HUES6 (cell line): ENCODE measurements around the gene TNRC18.
"Not testable (repeated sequence)": the region's sequence is repeated elsewhere in the genome, so short reads cannot be mapped to it uniquely, and the experiment has no call there.

Experiments used
- H3K27ac ChIP-seq: 2 replicates; pipeline ENCODE4 v1.7.0; 2013; ENCODE audit warnings: low read depth, mild to moderate bottlenecking, low read length, inconsistent platforms
- H3K27me3 ChIP-seq: 2 replicates; pipeline ENCODE4 v1.6.1; 2013; ENCODE audit warnings: low read length; ENCODE audit not compliant: control insufficient read depth, insufficient read depth
- H3K36me3 ChIP-seq: 2 replicates; pipeline ENCODE4 v1.6.1; 2013; ENCODE audit warnings: low read length; ENCODE audit not compliant: control insufficient read depth, insufficient read depth
- H3K4me1 ChIP-seq: 2 replicates; pipeline ENCODE4 v1.6.1; 2013; ENCODE audit warnings: low read length; ENCODE audit not compliant: control insufficient read depth, insufficient read depth
- H3K4me3 ChIP-seq: 2 replicates; pipeline ENCODE4 v1.5.1; 2013; ENCODE audit warnings: low read depth, low read length
- H3K9ac ChIP-seq: one replicate; pipeline ENCODE4 v1.6.1; 2013; ENCODE audit warnings: mild to moderate bottlenecking, low read length
- H3K9me3 ChIP-seq: 2 replicates; pipeline ENCODE4 v1.6.1; 2013; ENCODE audit warnings: low read depth, low read length; ENCODE audit not compliant: control insufficient read depth, insufficient read depth

Gene TNRC18

GRCh38 chr7:5274441-5274840 lies 149.2 kb downstream of the TNRC18 start:
- no peak overlapping the region for H3K27ac ChIP-seq
- H3K36me3 ChIP-seq, result no peaks in the 10 kb centered on the region
- H3K4me1 ChIP-seq, result no peaks in the 10 kb centered on the region

DNA sequence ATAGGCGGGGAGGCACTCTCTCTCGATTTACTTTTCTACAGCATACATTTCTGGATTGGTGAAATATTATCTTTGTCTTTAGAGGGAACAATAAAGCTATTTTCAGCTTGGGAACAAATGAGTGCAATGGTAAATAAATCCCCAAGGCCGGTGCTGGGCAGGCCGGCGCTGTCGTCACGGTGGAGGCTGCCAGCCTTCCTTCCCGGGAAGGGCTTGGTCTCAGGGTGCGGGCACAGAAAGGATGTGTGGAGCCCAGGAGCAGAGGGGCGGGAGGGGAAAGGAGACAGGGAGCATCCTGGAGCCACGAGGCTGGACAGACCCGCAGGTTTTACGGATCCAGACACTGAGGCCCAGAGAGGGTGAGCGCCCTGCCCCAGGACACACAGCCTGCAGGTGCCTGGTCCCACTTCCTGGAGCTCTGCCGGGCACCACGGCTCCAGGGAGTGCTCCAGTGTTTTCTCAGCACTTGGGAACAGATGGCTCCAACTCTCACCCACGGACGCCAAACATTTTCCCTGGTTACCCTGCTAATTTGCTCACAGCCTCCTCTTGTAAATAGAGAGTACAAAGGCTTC lies 149.7 kb downstream of the TNRC18 start:
- H3K4me3 ChIP-seq, H3K36me3 ChIP-seq, H3K4me1 ChIP-seq, H3K9me3 ChIP-seq, H3K27ac ChIP-seq, H3K9ac ChIP-seq, H3K27me3 ChIP-seq: not testable (repeated sequence)

More at GRCh38 chr7:5274441-5274840, 149.2 kb downstream of the TNRC18 start:
- H3K9me3 ChIP-seq, result no peaks in the 10 kb centered on the region
- H3K9ac ChIP-seq, result no peak overlapping the region
- no peak overlapping the region for H3K4me3 ChIP-seq
- H3K27me3 ChIP-seq, result no peaks in the 10 kb centered on the region

- Histone ChIP-seq H3K27me3 (no peaks in the 10 kb centered on the region), H3K36me3 (no peaks in the 10 kb centered on the region), H3K4me3 (no peak overlapping the region), H3K9me3 (peaks cover 3% of the 10 kb centered on the region; the same call in 1 of the 2 replicates), H3K9ac (no peak overlapping the region), H3K27ac (no peak overlapping the region), H3K4me1 (peaks cover 3% of the 10 kb centered on the region; the same call in 1 of the 2 replicates)
These were observed 152.8 kb downstream of the TNRC18 start for GRCh38 chr7:5270788-5271187.

DNA sequence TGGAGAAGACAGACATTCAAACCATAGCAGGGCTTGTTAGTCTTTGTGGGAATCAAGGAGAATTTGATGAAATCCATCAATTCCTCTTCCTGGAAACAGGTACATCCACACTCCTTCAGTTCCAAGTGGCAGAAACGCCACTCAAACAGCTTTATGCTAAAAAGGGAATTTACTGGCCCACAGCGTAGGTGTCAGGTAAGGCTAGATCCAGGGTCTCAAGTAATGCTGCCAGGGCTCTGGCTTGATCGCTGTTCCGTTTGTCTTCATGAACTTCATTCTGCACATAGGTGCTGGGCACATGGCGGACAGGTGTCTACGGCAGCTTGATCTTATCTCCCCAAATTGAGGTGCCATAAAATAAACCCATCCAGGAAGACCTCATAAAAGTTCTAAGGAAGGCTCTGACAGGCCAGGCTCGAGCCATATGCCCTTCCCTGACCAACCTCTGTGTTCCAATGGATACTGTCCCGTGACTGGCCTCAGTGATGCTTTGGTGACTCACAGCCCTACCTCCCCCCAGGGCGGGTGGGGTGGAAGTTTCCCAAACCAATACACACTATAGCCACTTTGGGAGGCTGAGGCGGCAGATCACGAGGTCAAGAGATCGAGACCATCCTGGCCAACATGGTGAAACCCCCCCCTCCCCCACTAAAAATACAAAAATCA lies 153.5 kb downstream of the TNRC18 start:
- H3K36me3 ChIP-seq, H3K4me3 ChIP-seq, H3K27ac ChIP-seq, H3K9ac ChIP-seq, H3K27me3 ChIP-seq, H3K9me3 ChIP-seq, H3K4me1 ChIP-seq: not testable (repeated sequence)

DNA sequence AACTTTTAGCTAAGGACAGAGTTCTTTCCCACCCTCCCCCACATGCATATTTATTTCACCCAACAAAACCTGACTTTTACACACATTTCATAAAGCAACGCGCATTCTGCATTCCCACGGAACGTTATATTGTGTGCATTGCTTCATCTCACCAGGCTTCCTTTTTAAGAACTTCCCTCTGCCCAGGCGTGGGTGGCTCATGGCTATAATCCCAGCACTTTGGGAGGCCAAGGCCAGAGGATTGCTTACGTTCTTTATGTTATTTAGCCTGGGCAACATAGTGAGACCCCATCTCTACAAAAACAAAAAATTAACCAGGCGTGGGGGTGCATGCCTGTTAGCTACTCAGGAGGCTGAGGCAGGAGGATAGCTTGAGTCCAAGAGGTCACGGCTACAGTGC lies 155.8 kb downstream of the TNRC18 start:
- not testable (repeated sequence) for H3K4me3 ChIP-seq, H3K36me3 ChIP-seq, H3K9ac ChIP-seq, H3K4me1 ChIP-seq, H3K9me3 ChIP-seq, H3K27ac ChIP-seq, H3K27me3 ChIP-seq

- H3K9ac ChIP-seq, result no peak overlapping the region
- peaks cover 8% of the 10 kb centered on the region; the same call in 1 of the 2 replicates for H3K4me1 ChIP-seq
- H3K4me3 ChIP-seq, result no peak overlapping the region
- no peak overlapping the region for H3K27ac ChIP-seq
- no peaks in the 10 kb centered on the region for H3K27me3 ChIP-seq
- H3K36me3 ChIP-seq, result no peaks in the 10 kb centered on the region
- peaks cover 3% of the 10 kb centered on the region; the same call in 1 of the 2 replicates for H3K9me3 ChIP-seq
These were observed 157.2 kb downstream of the TNRC18 start for GRCh38 chr7:5266191-5267028.

DNA sequence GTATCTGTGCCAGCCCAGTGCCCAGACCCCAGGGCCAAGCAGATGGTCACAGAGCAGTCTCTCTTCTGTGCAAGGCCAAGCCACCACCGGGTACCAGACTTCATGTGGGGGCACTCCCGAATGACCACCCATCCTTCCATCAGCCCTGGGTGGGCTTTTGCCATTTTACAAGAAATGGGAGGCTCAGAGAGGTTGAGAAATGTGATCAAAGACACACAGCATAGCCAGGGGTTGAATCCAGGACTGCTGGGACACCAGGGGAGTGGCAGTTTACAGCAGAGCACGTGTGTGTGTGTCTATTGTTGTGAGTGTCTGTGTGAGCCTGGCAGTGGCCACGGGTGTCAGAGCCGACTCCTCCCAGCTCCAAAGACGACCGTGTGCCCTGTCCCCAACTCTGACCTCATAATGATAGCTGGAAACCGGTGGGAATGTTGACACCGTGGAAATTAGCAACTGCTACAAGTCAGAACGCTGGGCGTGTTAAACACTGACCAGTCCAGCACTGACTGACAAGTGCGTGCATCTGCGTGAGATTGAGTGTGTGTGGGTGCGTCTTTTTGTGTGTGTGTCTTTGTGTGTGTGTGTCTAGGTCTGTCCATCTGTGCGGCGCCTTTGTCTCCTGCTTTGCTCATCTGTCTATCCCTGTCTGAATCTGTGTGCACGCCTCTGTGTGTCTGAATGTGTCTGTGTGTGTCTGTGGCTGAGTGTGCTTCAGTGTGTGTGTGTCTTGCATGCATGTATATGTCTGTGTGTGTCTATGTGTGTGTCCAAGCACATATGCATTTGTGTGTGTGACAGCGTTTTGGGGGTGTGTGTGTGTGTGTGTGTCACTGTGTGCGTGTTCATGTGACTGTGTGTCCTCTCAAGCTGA lies 158.1 kb downstream of the TNRC18 start:
- no peak overlapping the region for H3K4me3 ChIP-seq
- peaks cover 3% of the 10 kb centered on the region; the same call in 1 of the 2 replicates for H3K9me3 ChIP-seq
- no peaks in the 10 kb centered on the region for H3K27me3 ChIP-seq
- H3K36me3 ChIP-seq, result no peaks in the 10 kb centered on the region
- H3K9ac ChIP-seq, result no peak overlapping the region
- peaks cover 8% of the 10 kb centered on the region; the same call in 1 of the 2 replicates for H3K4me1 ChIP-seq
- H3K27ac ChIP-seq, result no peak overlapping the region

GRCh38 chr7:5263066-5263465 lies 160.6 kb downstream of the TNRC18 start:
- not testable (repeated sequence) for H3K36me3 ChIP-seq, H3K27ac ChIP-seq, H3K4me1 ChIP-seq, H3K9ac ChIP-seq, H3K27me3 ChIP-seq, H3K9me3 ChIP-seq, H3K4me3 ChIP-seq

DNA sequence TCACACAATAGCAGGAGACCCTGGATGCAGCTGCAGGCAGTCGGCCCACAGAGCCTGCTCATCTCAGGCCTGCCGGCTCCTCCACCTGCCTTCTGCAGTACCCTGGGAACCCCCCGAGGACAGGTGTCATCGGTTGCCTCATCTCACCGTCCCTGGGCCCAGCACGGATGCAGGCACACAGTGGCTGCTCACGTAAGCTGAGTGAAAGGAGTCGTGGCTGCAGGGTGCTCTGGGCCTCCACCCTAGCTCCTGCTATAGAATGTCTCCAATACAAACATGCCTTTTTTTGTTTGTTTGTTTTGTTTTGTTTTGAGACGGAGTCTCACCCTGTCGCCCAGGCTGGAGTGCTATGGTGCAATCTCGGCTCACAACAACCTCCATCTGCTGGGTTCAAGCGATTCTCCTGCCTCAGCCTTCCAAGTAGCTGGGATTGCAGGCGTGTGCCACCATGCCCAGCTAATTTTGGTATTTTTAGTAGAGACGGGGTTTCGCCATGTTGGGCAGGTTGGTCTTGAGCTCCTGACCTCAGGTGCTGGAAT lies 163.0 kb downstream of the TNRC18 start:
- H3K4me1 ChIP-seq, H3K27ac ChIP-seq, H3K9me3 ChIP-seq, H3K4me3 ChIP-seq, H3K36me3 ChIP-seq, H3K27me3 ChIP-seq, H3K9ac ChIP-seq: not testable (repeated sequence)
